ENCODE measurements around the gene XBP1. TPM values are rescaled to one million over a fixed set of nuclear protein-coding genes. Genes with fewer than 3 reads are reported as not detected.
"Not testable (repeated sequence)": the region's sequence is repeated elsewhere in the genome, so short reads cannot be mapped to it uniquely, and the experiment has no call there.

Gene XBP1
- total RNA-seq, 2 experiments from 2014 or later = 111 TPM

GRCh38 chr22:28805426-28805825 lies 5.1 kb upstream of the XBP1 start:
- H3K4me1 Mint-ChIP-seq = peaks cover 31% of the 10 kb centered on the region
- H3K27me3 Mint-ChIP-seq, H3K36me3 Mint-ChIP-seq, H3K27ac Mint-ChIP-seq, H3K4me3 Mint-ChIP-seq, DNase-seq, H3K9me3 Mint-ChIP-seq: not testable (repeated sequence)

- H3K36me3 Mint-ChIP-seq = peaks cover 22% of the 10 kb centered on the region
- no peaks in the 10 kb centered on the region for H3K27me3 Mint-ChIP-seq
- no peak for DNase-seq
- H3K9me3 Mint-ChIP-seq = no peaks in the 10 kb centered on the region
- peaks cover 32% of the 10 kb centered on the region for H3K4me1 Mint-ChIP-seq
- H3K27ac Mint-ChIP-seq = peak overlapping the region; percentile 83
- peak overlapping the region; percentile 80 for H3K4me3 Mint-ChIP-seq
These were observed 2.3 kb upstream of the XBP1 start for GRCh38 chr22:28802595-28803123.

- peak overlapping the region; percentile 83 for H3K27ac Mint-ChIP-seq
- H3K27me3 Mint-ChIP-seq = no peaks in the 10 kb centered on the region
- no peak for DNase-seq
- peak overlapping the region; percentile 80 for H3K4me3 Mint-ChIP-seq
- H3K9me3 Mint-ChIP-seq = no peaks in the 10 kb centered on the region
- peaks cover 33% of the 10 kb centered on the region for H3K4me1 Mint-ChIP-seq
- peaks cover 25% of the 10 kb centered on the region for H3K36me3 Mint-ChIP-seq
These were observed 1.7 kb upstream of the XBP1 start for GRCh38 chr22:28801845-28802594.

GRCh38 chr22:28799606-28800307 lies 612 bp downstream of the XBP1 start:
- H3K27me3 Mint-ChIP-seq = no peaks in the 10 kb centered on the region

GRCh38 chr22:28798810-28799605 lies 1.4 kb downstream of the XBP1 start:
- no peaks in the 10 kb centered on the region for H3K27me3 Mint-ChIP-seq
- DNase-seq = peak; percentile 40
- peak overlapping the region; percentile 92 for H3K4me3 Mint-ChIP-seq
- H3K27ac Mint-ChIP-seq = peak overlapping the region; percentile 95
- H3K9me3 Mint-ChIP-seq = no peaks in the 10 kb centered on the region
- H3K36me3 Mint-ChIP-seq = peaks cover 48% of the 10 kb centered on the region
- peaks cover 57% of the 10 kb centered on the region for H3K4me1 Mint-ChIP-seq

More at GRCh38 chr22:28799606-28800307, 612 bp downstream of the XBP1 start:
- DNase-seq = peak; percentile 50
- Mint-ChIP-seq H3K9me3 (no peaks in the 10 kb centered on the region), H3K27ac (peak overlapping the region; percentile 98), H3K4me1 (peaks cover 52% of the 10 kb centered on the region), H3K4me3 (peak overlapping the region; percentile 92), H3K36me3 (peaks cover 45% of the 10 kb centered on the region)

GRCh38 chr22:28795932-28796856 lies 4.2 kb downstream of the XBP1 start:
- H3K27me3 Mint-ChIP-seq = no peaks in the 10 kb centered on the region
- H3K36me3 Mint-ChIP-seq = peaks cover 58% of the 10 kb centered on the region
- H3K27ac Mint-ChIP-seq = peak overlapping the region; percentile 63
- H3K9me3 Mint-ChIP-seq = no peaks in the 10 kb centered on the region
- no peak for DNase-seq
- H3K4me1 Mint-ChIP-seq = peaks cover 61% of the 10 kb centered on the region
- H3K4me3 Mint-ChIP-seq = no peak overlapping the region

- Mint-ChIP-seq H3K4me1 (peaks cover 63% of the 10 kb centered on the region), H3K9me3 (no peaks in the 10 kb centered on the region), H3K27me3 (no peaks in the 10 kb centered on the region), H3K4me3 (no peak overlapping the region), H3K27ac (peak overlapping the region; percentile 29), H3K36me3 (peaks cover 58% of the 10 kb centered on the region)
- DNase-seq = no peak
These were observed 5.2 kb downstream of the XBP1 start for GRCh38 chr22:28795071-28795693.

- H3K27ac Mint-ChIP-seq = no peak overlapping the region
- H3K36me3 Mint-ChIP-seq = peaks cover 55% of the 10 kb centered on the region
- H3K4me3 Mint-ChIP-seq = no peak overlapping the region
- H3K27me3 Mint-ChIP-seq = no peaks in the 10 kb centered on the region
- DNase-seq = no peak
- no peaks in the 10 kb centered on the region for H3K9me3 Mint-ChIP-seq
- peaks cover 65% of the 10 kb centered on the region for H3K4me1 Mint-ChIP-seq
These were observed 6.3 kb downstream of the XBP1 start for GRCh38 chr22:28793976-28794584.

GRCh38 chr22:28792491-28793383 lies 7.6 kb downstream of the XBP1 start:
- no peak for DNase-seq
- Mint-ChIP-seq H3K27me3 (no peaks in the 10 kb centered on the region), H3K4me3 (no peak overlapping the region), H3K9me3 (no peaks in the 10 kb centered on the region), H3K36me3 (peaks cover 41% of the 10 kb centered on the region), H3K4me1 (peaks cover 57% of the 10 kb centered on the region), H3K27ac (peak overlapping the region; percentile 17)

- Mint-ChIP-seq H3K36me3 (peaks cover 37% of the 10 kb centered on the region), H3K27me3 (no peaks in the 10 kb centered on the region), H3K27ac (peak overlapping the region; percentile 17), H3K4me1 (peaks cover 56% of the 10 kb centered on the region), H3K4me3 (no peak overlapping the region), H3K9me3 (no peaks in the 10 kb centered on the region)
- DNase-seq = no peak
These were observed 8.4 kb downstream of the XBP1 start for GRCh38 chr22:28791841-28792490.

- DNase-seq = no peak
- Mint-ChIP-seq H3K4me1 (peaks cover 47% of the 10 kb centered on the region), H3K9me3 (no peaks in the 10 kb centered on the region), H3K27ac (no peak overlapping the region), H3K36me3 (peaks cover 33% of the 10 kb centered on the region), H3K4me3 (no peak overlapping the region), H3K27me3 (no peaks in the 10 kb centered on the region)
These were observed 9.2 kb downstream of the XBP1 start for GRCh38 chr22:28791124-28791523.

- no peak for DNase-seq
- Mint-ChIP-seq H3K4me3 (no peak overlapping the region), H3K36me3 (peaks cover 25% of the 10 kb centered on the region), H3K9me3 (no peaks in the 10 kb centered on the region), H3K27me3 (no peaks in the 10 kb centered on the region), H3K4me1 (peaks cover 28% of the 10 kb centered on the region), H3K27ac (no peak overlapping the region)
These were observed 11.8 kb downstream of the XBP1 start for GRCh38 chr22:28788601-28789000.

All from activated naive CD8-positive, alpha-beta T cell treated with anti-CD3 and anti-CD28 coated beads for 36 hours (primary cell).